C1 segment of cervical spinal cord (tissue), 14 donors: ENCODE data around the gene PLSCR5.

Source experiments
- DNase-seq, 14 donors: peaks; one replicate each; lab custom pipeline; 2025; lab: John Stamatoyannopoulos, UW

Gene PLSCR5

GRCh38 chr3:146544002-146544928 lies 60.9 kb downstream of the PLSCR5 start, which contains the start of gene PLSCR1:
PLSCR1 (minus strand) TSS chr3:146544607; CDS start chr3:146536552, 8,055 bp downstream.
- DNase-seq, result peak; percentile 25 to 94 (median 76)

DNA sequence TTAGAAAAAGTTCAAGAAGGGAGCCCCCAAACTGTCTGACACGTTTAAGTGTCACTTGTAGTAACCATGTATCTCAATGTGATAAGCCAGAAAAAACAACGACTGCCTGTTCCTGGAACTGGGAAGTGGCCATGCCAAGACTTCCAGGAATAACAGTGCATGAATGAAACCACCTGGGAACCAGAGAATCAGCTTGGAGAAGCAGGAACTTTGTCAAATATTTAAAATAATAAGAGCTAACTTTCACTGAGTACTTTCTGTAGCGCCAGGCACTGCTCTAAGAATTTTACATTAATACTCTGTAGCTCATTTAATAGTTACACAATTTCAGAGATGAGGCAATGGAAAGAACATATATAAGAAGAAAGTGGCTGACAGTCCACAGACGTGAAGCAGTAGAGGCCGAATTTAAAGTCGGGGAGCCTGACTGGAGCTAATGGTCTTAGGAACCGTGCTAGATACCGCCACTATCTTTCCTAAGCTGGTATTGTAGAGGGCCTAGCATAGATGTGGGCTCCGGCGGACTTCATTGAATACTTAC lies 61.6 kb downstream of the PLSCR5 start:
- DNase-seq, result peak in 1 of 14 donors; percentile 15

DNA sequence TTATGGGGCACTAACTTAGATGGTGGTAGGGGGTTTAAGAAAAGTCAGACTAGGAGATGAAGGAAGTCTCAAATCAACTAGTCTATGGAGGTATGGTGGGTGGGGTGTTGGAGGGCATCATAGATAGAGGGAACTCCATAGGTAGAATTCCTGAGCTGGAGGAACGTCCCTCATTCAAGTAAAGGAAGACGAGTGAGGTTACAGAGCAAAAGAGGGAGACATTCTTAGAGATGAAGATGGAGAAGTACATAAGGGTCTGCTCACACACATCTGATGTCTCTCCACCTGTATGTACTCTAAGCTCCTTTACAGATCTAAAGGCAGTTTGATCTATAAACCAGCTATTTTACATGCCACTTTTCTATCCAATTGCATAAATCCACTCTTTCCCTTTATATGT lies 62.2 kb downstream of the PLSCR5 start:
- DNase-seq, result no peak

- DNase-seq, result no peak
Observed at GRCh38 chr3:146542179-146542578, 63.0 kb downstream of the PLSCR5 start.

GRCh38 chr3:146540978-146541377 lies 64.2 kb downstream of the PLSCR5 start:
- no peak for DNase-seq

DNA sequence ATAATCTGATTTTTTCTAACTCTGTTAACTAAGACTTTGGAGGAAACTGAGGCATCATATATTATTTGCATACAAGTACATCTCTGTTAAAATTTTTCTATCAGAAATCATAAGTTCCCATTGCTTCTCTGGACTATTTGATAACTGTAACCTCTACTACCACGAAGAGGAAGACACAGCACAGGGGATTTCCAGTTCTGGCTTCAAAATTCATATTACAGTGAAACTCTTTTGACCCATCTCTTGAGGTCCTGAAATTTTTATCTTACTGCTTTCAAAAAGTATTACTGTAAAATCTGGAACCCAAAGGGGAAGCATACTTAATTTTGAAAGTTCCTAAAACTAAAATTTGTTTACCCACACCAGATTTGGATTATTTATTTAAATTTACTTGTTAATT lies 64.9 kb downstream of the PLSCR5 start:
- no peak for DNase-seq

GRCh38 chr3:146539315-146539714 lies 65.8 kb downstream of the PLSCR5 start:
- DNase-seq, result no peak

DNA sequence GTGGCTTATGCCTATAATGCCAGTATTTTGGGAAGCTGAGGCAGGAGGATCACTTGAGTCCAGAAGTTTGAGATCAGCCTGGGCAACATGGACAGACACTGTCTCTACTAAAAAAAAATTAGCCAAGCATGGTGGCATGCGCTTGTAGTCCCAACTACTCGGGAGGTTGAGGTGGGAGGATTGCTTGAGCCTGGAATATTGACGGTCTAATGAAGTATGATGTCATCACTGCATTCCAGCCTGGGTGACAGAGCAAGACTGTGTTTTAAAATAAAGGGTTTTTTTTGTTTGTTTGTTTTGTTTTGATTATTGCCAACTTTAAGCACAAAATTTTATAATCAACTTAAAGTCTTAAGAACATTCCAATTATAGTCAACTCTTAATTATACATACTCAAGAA lies 67.5 kb downstream of the PLSCR5 start:
- no peak for DNase-seq

DNA sequence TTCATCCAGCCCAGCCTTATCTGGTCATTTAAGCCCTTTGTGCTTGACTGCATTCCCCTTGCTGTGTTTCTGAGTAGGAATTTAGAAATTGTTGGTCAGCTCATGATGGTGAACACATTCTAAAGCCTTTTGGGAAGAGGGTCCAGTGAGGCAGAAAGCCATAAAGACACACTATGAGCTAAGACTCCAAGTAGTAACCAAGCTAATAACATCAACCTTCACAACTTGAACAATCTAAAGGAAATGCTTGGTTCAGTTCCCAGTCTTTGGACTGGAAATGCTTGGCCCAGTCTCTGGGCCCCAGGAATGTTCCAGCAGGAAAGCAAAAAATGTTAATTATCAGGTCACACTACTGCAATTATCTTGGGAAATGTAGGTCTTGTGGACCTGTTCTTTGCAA lies 68.5 kb downstream of the PLSCR5 start:
- DNase-seq, result peak in 1 of 14 donors; percentile 40
